GM12878 (cell line): ENCODE data around the gene C10orf71. TPM values are rescaled to one million over a fixed set of nuclear protein-coding genes. Genes with fewer than 3 reads are reported as not detected.

Source experiments
- ATAC-seq: fragments of 200-7000 bp; cut with Tn5 transposase; 3 replicates; pipeline ENCODE4 v1.9.1; 2020; ENCODE audit warnings: mild to moderate bottlenecking, moderate library complexity
- BruUV-seq: library from RNA; stranded (reverse); fragments of 400-500 nt; replicated peaks from 2 replicates; lab custom pipeline; 2021; lab: Mats Ljungman, UMichigan
- CTCF ChIA-PET: fragments of 300-600 bp; sonication (Branson Sonifier 250); formaldehyde crosslinking; extraction: SDS; loops from one replicate; lab custom pipeline; 2021; ENCODE audit warnings: inconsistent platforms; lab: Yijun Ruan, JAX
- POLR2A ChIA-PET: fragments of 350-600 bp; formaldehyde crosslinking; extraction: SDS; loops from one replicate; lab custom pipeline; 2021; ENCODE audit warnings: inconsistent platforms; lab: Charles Lee
- RAD21 ChIA-PET: fragments of 300-600 bp; sonication (Branson Sonifier 250); formaldehyde crosslinking; loops from one replicate; lab custom pipeline; 2023; ENCODE audit warnings: antibody characterized with exemption; ENCODE audit not compliant: unreplicated experiment; lab: Charles Lee
- SMC1A ChIA-PET: fragments of 300-600 bp; sonication (Branson Sonifier 250); formaldehyde crosslinking; loops from one replicate; lab custom pipeline; 2023; ENCODE audit not compliant: unreplicated experiment, uncharacterized antibody; lab: Charles Lee
- DNase-seq: peaks from one replicate; pipeline ENCODE4 v3.0.0-alpha.2; 2011; ENCODE audit warnings: low read depth, low spot score
- FAIRE-seq: peaks from 3 replicates; lab custom pipeline; 2011; peaks lifted over from hg19 to GRCh38; lab: Jason Lieb, UNC
- H2AFZ ChIP-seq: 2 replicates; pipeline ENCODE4 v1.6.0; 2011; ENCODE audit warnings: low read depth, low read length, control low read depth; ENCODE audit not compliant: control insufficient read depth
- H3K27ac ChIP-seq: 2 replicates; pipeline ENCODE4 v1.5.1; 2011; ENCODE audit warnings: control low read depth; ENCODE audit not compliant: control insufficient read depth, insufficient read depth
- H3K27me3 ChIP-seq, 2 experiments: replicated peaks in 1 of 2; 2 replicates each; pipeline versions ENCODE4 v1.6.0 to v1.6.1; 2011; ENCODE audit warnings: low read length in 1 of 2; ENCODE audit not compliant: control insufficient read depth in 2 of 2, insufficient read depth in 2 of 2
- H3K36me3 ChIP-seq, 2 experiments: 2 replicates each; pipeline ENCODE4 v1.5.1; 2011; ENCODE audit warnings: low read length in 1 of 2; ENCODE audit not compliant: control insufficient read depth in 2 of 2, insufficient read depth in 2 of 2
- H3K4me1 ChIP-seq: 2 replicates; pipeline ENCODE4 v1.6.1; 2011; ENCODE audit warnings: mild to moderate bottlenecking, low read length, moderate library complexity, mixed read lengths; ENCODE audit not compliant: control insufficient read depth, insufficient read depth
- H3K4me2 ChIP-seq: 2 replicates; pipeline ENCODE4 v1.6.0; 2011; ENCODE audit warnings: control low read depth; ENCODE audit not compliant: control insufficient read depth, insufficient read depth
- H3K4me3 ChIP-seq: fragments of 200-600 bp; sonication (generic); 2 replicates; pipeline ENCODE4 v1.5.1; 2016
- H3K79me2 ChIP-seq: 2 replicates; pipeline ENCODE4 v1.6.0; 2011; ENCODE audit warnings: low read length; ENCODE audit not compliant: control insufficient read depth, insufficient read depth
- H3K9ac ChIP-seq: 2 replicates; pipeline ENCODE4 v1.8.0; 2011; ENCODE audit warnings: low read length, control low read depth, mixed read lengths; ENCODE audit not compliant: control insufficient read depth, insufficient read depth
- H3K9me3 ChIP-seq: replicated peaks from 3 replicates; pipeline ENCODE4 v1.5.1; 2011; ENCODE audit warnings: mild to moderate bottlenecking, low read length; ENCODE audit not compliant: control insufficient read depth, insufficient read depth
- H4K20me1 ChIP-seq: 2 replicates; pipeline ENCODE4 v1.6.0; 2011; ENCODE audit not compliant: control insufficient read depth, insufficient read depth
- MTA2 ChIP-seq: fragments of 450-650 bp; IDR thresholded peaks from 2 replicates; pipeline ENCODE4 v1.6.1; 2016; ENCODE audit warnings: low read depth, mild to moderate bottlenecking, moderate library complexity
- PML ChIP-seq: IDR thresholded peaks from 2 replicates; pipeline ENCODE4 v1.6.1; 2012; ENCODE audit warnings: low read length, inconsistent platforms
- RUNX3 ChIP-seq: IDR thresholded peaks from 2 replicates; pipeline ENCODE4 v1.6.1; 2012; ENCODE audit warnings: low read length, inconsistent platforms
- SMARCA5 ChIP-seq: fragments of 450-650 bp; IDR thresholded peaks from 2 replicates; pipeline ENCODE4 v1.6.1; 2017; ENCODE audit warnings: mild to moderate bottlenecking
- TARDBP ChIP-seq: IDR thresholded peaks from 2 replicates; pipeline ENCODE4 v1.6.1; 2016; ENCODE audit warnings: borderline replicate concordance
- WGBS: methylation state at CpG from one replicate; pipeline ENCODE4 v1.1.6; 2016; ENCODE audit warnings: low lambda C conversion rate; ENCODE audit not compliant: insufficient replicate concordance, insufficient coverage; ENCODE audit errors: missing lambda C conversion rate; 5-methylcytosine and 5-hydroxymethylcytosine counted together
- in situ Hi-C: fragments of 300-500 bp; cut with MboI; formaldehyde crosslinking; loops from 9 replicates; pipeline ENCODE4 v1.14.3; 2018; ENCODE audit warnings: mixed read lengths
- intact Hi-C: fragments of 100-400 bp; cut with micrococcal nuclease; formaldehyde crosslinking; loops from one replicate; pipeline ENCODE4 v1.14.2; 2022; ENCODE audit not compliant: unreplicated experiment
- polyA plus RNA-seq, 11 experiments: library from polyadenylated mRNA; depleted of rRNA in 4 of 11; unstranded in 6 of 11; stranded (reverse) in 5 of 11; fragments of >200 nt; fragmentation: Nextera tagmentation in 4 of 11; fragmentation: Illumina TruSeq in 1 of 11; extraction: Ambion mirVana in 4 of 11; extraction: Trizol in 1 of 11; gene quantifications; 1 replicate in 1 of 11; 2 replicates in 10 of 11; pipeline versions ENCODE4 v1.2.1 to v1.2.3, GENCODE V29; 2011 to 2016; ENCODE audit warnings: inconsistent platforms in 2 of 11, missing spikeins in 2 of 11, low read depth in 1 of 11
- total RNA-seq, 4 experiments: library from RNA; depleted of rRNA in 3 of 4; stranded (reverse); fragments of >200 nt in 3 of 4; fragmentation: Illumina TruSeq in 1 of 4; extraction: Trizol in 1 of 4; gene quantifications; 2 replicates each; pipeline versions ENCODE4 v1.2.1 to v1.2.3, GENCODE V29; 2013 to 2021

The C10orf71 gene
- total and polyA plus RNA-seq, 10 of the 15 experiments (the other 5 are each of a cell fraction or from before 2014, with no cell fraction given): not detected

GRCh38 chr10:49309691-49310411 is 10.9 kb downstream of the C10orf71 start (continued):
- TF ChIP-seq MTA2 (peak; percentile 58), RUNX3 (peak; percentile 40; the same call in 1 of the 2 replicates)

GRCh38 chr10:49310460-49310859 is 11.5 kb downstream of the C10orf71 start:
- no peak overlapping the region for H3K27ac ChIP-seq
- DNase-seq: no peak
- ChIA-PET SMC1A (no interaction called here), CTCF (no interaction called here), POLR2A (no interaction called here), RAD21 (no interaction called here)
- no peak overlapping the region; the same call in 1 of the 2 replicates for H3K4me2 ChIP-seq
- TF ChIP-seq SMARCA5 (0 out of 2 replicates have a peak, but pooled peaks have one; percentile 34), PML (no peak), TARDBP (no peak)
- BruUV-seq: no TSS peak
- H2AFZ ChIP-seq: no peak overlapping the region
- 20% methylated on average over 5 of the region's 5 CpGs for WGBS
- no peaks in the 10 kb centered on the region for H3K79me2 ChIP-seq
- H3K4me1 ChIP-seq: peaks cover 13% of the 10 kb centered on the region
- H3K9me3 ChIP-seq: no peaks in the 10 kb centered on the region; the same call in 2 of the 3 replicates
- H3K9ac ChIP-seq: no peak overlapping the region
- no peak overlapping the region for H3K4me3 ChIP-seq
- in situ Hi-C loops: no loop called here
- intact Hi-C loops: no loop called here
- no peaks in the 10 kb centered on the region; a peak in 1 of 4 replicates for H3K27me3 ChIP-seq
- FAIRE-seq: peak; percentile 31
- no peaks in the 10 kb centered on the region for H3K36me3 ChIP-seq
- no peaks in the 10 kb centered on the region for H4K20me1 ChIP-seq
- peak; percentile 8; the same call in 2 of the 3 replicates for ATAC-seq
